Endodermal cell (in vitro differentiated cells): ENCODE results near the gene ACTL10. TPM values are rescaled to one million over a fixed set of nuclear protein-coding genes. Genes with fewer than 3 reads are reported as not detected.
A peak's percentile ranks its signal among the peaks of the same experiment; 100 is the strongest.

Experiments
- DNase-seq: peaks from one replicate; pipeline ENCODE4 v3.0.0-alpha.2; 2017
- H3K27ac ChIP-seq: 2 replicates; pipeline ENCODE4 v1.5.1; 2013; ENCODE audit warnings: mild to moderate bottlenecking, low read depth, low read length, moderate library complexity
- H3K27me3 ChIP-seq: 2 replicates; pipeline ENCODE4 v1.6.1; 2013; ENCODE audit warnings: mild to moderate bottlenecking, low read length, moderate library complexity; ENCODE audit not compliant: insufficient read depth, control insufficient read depth, poor library complexity, severe bottlenecking
- H3K36me3 ChIP-seq: 2 replicates; pipeline ENCODE4 v1.7.0; 2013; ENCODE audit warnings: mild to moderate bottlenecking, low read length, moderate library complexity; ENCODE audit not compliant: control insufficient read depth, insufficient read depth
- H3K4me1 ChIP-seq: one replicate; pipeline ENCODE4 v1.7.0; 2013; ENCODE audit warnings: low read length; ENCODE audit not compliant: control insufficient read depth, insufficient read depth
- H3K4me3 ChIP-seq: 2 replicates; pipeline ENCODE4 v1.5.1; 2013; ENCODE audit warnings: mild to moderate bottlenecking, low read length, moderate library complexity
- H3K9ac ChIP-seq: 2 replicates; pipeline ENCODE4 v1.6.1; 2013; ENCODE audit warnings: mild to moderate bottlenecking, low read length, moderate library complexity; ENCODE audit not compliant: poor library complexity, severe bottlenecking; ENCODE audit errors: extremely low read depth
- H3K9me3 ChIP-seq: 2 replicates; pipeline ENCODE4 v1.6.1; 2013; ENCODE audit warnings: mild to moderate bottlenecking, low read length, moderate library complexity; ENCODE audit not compliant: control insufficient read depth
- H3K27ac Mint-ChIP-seq: 2 replicates; pipeline ENCODE4 v1.8.0; 2020; ENCODE audit warnings: mixed read lengths
- H3K27me3 Mint-ChIP-seq: 2 replicates; pipeline ENCODE4 v1.8.0; 2021; ENCODE audit warnings: mild to moderate bottlenecking, mixed read lengths; ENCODE audit not compliant: insufficient read depth
- H3K36me3 Mint-ChIP-seq: 2 replicates; pipeline ENCODE4 v1.8.0; 2020; ENCODE audit warnings: low read depth, mixed read lengths
- H3K4me1 Mint-ChIP-seq: 2 replicates; pipeline ENCODE4 v1.8.0; 2020; ENCODE audit warnings: mixed read lengths
- H3K4me3 Mint-ChIP-seq: 2 replicates; pipeline ENCODE4 v1.8.0; 2020; ENCODE audit warnings: mild to moderate bottlenecking, moderate library complexity, mixed read lengths
- H3K9me3 Mint-ChIP-seq: 2 replicates; pipeline ENCODE4 v1.8.0; 2020; ENCODE audit warnings: mild to moderate bottlenecking, mixed read lengths
- CTCF ChIP-seq: fragments of 200-600 bp; sonication (generic); conservative IDR thresholded peaks from 2 replicates; pipeline ENCODE4 v1.5.0; 2021; ENCODE audit warnings: antibody characterized with exemption, mild to moderate bottlenecking
- WGBS, 2 experiments: methylation state at CpG; one replicate each; pipeline versions ENCODE4 v1.1.5 to v1.1.7; 2013; ENCODE audit warnings: missing lambda C conversion rate in 2 of 2, mixed read lengths in 1 of 2; ENCODE audit not compliant: insufficient coverage in 1 of 2, insufficient read length in 1 of 2; 5-methylcytosine and 5-hydroxymethylcytosine counted together
- total RNA-seq, 2 donors: library from RNA; stranded (reverse); fragmentation: NEBNext Ultra II Directional in 1 of 2; extraction: Animal tissue kit (Norgen Biotek cat#: 25700) in 1 of 2; gene quantifications; 2 replicates in 1 of 2; 3 replicates in 1 of 2; pipeline ENCODE4 v1.2.1, GENCODE V29; 2021

The ACTL10 gene
- total RNA-seq, 2 donors from 2014 or later, result 0.42 TPM; not detected in 1

- WGBS, 2 experiments, result 5 to 7% methylated on average over 7 to 29 of the region's 29 CpGs
- peak; percentile 64 for DNase-seq
- TF ChIP-seq CTCF, result no peak
- Mint-ChIP-seq H3K27me3 (no peaks in the 10 kb centered on the region), H3K36me3 (peaks cover 58% of the 10 kb centered on the region), H3K9me3 (no peaks in the 10 kb centered on the region), H3K4me3 (peak overlapping the region; percentile 93), H3K27ac (peak overlapping the region; percentile 41), H3K4me1 (peaks cover 30% of the 10 kb centered on the region)
- Histone ChIP-seq H3K36me3 (peaks cover 29% of the 10 kb centered on the region), H3K4me1 (peaks cover 13% of the 10 kb centered on the region), H3K4me3 (peak overlapping the region; percentile 87), H3K27ac (peak overlapping the region; percentile 17), H3K9ac (peak overlapping the region; percentile 70), H3K9me3 (no peaks in the 10 kb centered on the region), H3K27me3 (no peaks in the 10 kb centered on the region)
These were observed 6.9 kb downstream of the ACTL10 start for GRCh38 chr20:33673410-33674293.

GRCh38 chr20:33674294-33675135, 7.8 kb downstream of the ACTL10 start, which contains the start of gene NECAB3:
NECAB3 (minus strand) TSS chr20:33674428; CDS start chr20:33674352, 76 bp downstream.
- peaks cover 58% of the 10 kb centered on the region for H3K36me3 Mint-ChIP-seq
- TF ChIP-seq CTCF, result peak; percentile 12
- peak within 1 kb of the TSS; percentile 93 for H3K4me3 Mint-ChIP-seq
- H3K27me3 Mint-ChIP-seq, result no peaks in the 10 kb centered on the region
- peak within 1 kb of the TSS; percentile 41 for H3K27ac Mint-ChIP-seq
- H3K27me3 ChIP-seq, result no peaks in the 10 kb centered on the region
- no peaks in the 10 kb centered on the region for H3K9me3 Mint-ChIP-seq
- DNase-seq, result peak; percentile 93
- peak within 1 kb of the TSS; percentile 72 for H3K27ac ChIP-seq
- whole genome bisulfite sequencing, 2 experiments, result 2 to 3% methylated on average over 8 to 73 of the region's 73 CpGs
- H3K4me1 ChIP-seq, result peaks cover 13% of the 10 kb centered on the region
- H3K36me3 ChIP-seq, result peaks cover 27% of the 10 kb centered on the region
- H3K4me1 Mint-ChIP-seq, result peaks cover 30% of the 10 kb centered on the region
- no peaks in the 10 kb centered on the region for H3K9me3 ChIP-seq
- peak within 1 kb of the TSS; percentile 70 for H3K9ac ChIP-seq
- peak within 1 kb of the TSS; percentile 87 for H3K4me3 ChIP-seq

GRCh38 chr20:33675136-33675959, 8.6 kb downstream of the ACTL10 start:
- H3K27ac ChIP-seq, result peak overlapping the region; percentile 72

More at GRCh38 chr20:33675136-33675959, 8.6 kb downstream of the ACTL10 start:
- H3K9me3 ChIP-seq, result no peaks in the 10 kb centered on the region
- Mint-ChIP-seq H3K9me3 (no peaks in the 10 kb centered on the region), H3K4me3 (peak overlapping the region; percentile 93), H3K36me3 (peaks cover 53% of the 10 kb centered on the region), H3K27me3 (no peaks in the 10 kb centered on the region), H3K4me1 (peaks cover 30% of the 10 kb centered on the region), H3K27ac (peak overlapping the region; percentile 20)
- TF ChIP-seq CTCF, result no peak
- 51 to 60% methylated on average over 12 to 15 of the region's 16 CpGs for WGBS, 2 experiments
- H3K9ac ChIP-seq, result no peak overlapping the region
- no peaks in the 10 kb centered on the region for H3K27me3 ChIP-seq
- no peak for DNase-seq
- peaks cover 13% of the 10 kb centered on the region for H3K4me1 ChIP-seq
- H3K36me3 ChIP-seq, result peaks cover 29% of the 10 kb centered on the region
- H3K4me3 ChIP-seq, result peak overlapping the region; percentile 82
